HUDEP-2 (cell line): ENCODE data around the gene ANKRD44.

Experiments used
- DNase-seq, 76 experiments: peaks; one replicate each; lab custom pipeline; 2025; ENCODE audit not compliant: unreplicated experiment in 76 of 76; lab: John Stamatoyannopoulos, UW

Gene ANKRD44

DNA sequence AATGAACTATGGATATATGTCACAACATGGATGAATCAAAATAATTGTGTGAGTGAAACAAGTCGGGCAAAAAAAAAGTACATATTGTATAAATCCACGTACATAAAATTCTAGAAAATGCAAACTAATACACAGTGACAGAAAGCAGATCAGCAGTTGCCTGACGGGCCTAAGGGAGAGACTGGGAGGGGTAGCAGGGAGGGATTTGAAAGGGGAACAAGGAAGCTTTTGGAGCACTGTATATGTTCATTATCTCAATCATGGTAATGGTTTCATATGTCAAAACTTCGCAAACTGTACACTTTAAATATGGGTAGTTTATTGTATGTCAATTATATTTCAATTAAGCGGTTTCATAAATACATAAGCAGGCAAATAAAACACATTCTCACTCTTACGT is 153.8 kb downstream of the ANKRD44 start:
- DNase-seq = no peak

DNA sequence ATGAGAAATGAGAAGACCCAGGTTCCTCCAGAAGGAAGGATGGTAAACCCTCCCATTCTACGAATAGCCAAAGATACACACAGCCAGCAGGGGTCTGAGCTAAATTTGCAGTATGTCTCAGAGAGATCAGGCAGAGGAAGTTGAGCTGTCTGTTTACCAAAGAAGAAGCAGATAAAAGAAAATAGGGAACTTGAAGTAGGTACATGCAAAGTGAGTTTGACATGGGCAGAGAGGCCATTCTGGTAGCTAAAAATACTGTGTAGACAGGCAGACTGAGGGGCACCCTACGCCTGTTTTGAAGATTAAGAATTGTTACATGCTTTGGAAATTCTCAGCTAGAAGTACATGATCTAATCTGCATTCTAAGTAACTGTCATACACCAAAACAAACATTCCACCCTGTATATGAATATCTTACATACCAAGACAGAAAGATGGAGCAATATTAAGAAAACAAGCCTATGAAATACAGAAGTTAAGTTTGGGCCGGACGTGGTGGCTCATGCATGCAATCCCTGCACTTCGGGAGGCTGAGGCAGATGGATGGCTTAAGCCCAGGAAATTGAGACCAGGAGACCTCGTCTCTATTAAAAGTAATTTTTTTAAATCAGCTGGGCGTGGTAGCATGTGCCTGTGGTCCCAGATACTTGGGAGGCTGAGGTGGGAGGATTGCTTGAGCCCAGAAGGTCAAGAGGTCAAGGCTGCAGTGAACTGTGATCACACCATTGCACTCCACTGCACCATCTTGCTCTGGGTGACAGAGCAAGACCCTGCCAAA is 157.9 kb downstream of the ANKRD44 start:
- no peak for DNase-seq

DNA sequence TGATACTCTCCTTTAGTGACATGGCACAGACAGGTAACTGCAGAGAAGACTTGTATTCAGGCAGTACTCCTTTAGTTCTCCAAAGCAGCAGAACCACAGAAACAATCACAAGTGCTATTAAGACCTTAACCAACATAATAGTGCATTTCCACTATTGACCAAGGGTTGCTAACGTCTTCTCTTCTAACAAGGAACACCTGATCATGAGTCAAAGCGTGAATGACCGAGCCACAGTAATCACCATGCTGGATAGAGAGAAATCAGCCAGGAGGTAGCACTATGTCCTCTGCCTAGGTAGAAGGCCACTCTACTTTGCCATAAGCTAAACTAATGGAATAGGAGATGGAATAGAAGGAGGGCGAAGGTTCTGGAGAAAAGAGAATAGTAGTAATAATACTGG is 161.0 kb downstream of the ANKRD44 start:
- no peak for DNase-seq

DNA sequence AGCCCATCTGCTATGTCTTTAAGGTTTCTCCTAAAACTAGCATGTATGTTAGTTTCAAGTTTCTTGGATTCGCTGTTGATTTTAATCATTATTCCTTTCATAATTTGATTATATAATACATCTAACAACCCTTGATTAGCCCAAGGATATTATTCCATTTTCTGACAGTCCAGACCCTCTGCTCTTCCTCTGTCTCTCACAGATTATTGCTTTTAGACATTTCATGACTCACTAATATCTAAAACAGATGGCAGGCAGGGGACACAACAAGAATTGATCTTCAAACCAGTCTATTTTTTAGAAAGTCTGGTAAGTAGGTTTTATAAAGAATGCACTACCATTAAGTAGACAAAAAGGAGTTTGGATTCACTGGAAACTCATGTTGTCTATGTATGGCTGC is 162.2 kb downstream of the ANKRD44 start:
- DNase-seq = no peak

DNA sequence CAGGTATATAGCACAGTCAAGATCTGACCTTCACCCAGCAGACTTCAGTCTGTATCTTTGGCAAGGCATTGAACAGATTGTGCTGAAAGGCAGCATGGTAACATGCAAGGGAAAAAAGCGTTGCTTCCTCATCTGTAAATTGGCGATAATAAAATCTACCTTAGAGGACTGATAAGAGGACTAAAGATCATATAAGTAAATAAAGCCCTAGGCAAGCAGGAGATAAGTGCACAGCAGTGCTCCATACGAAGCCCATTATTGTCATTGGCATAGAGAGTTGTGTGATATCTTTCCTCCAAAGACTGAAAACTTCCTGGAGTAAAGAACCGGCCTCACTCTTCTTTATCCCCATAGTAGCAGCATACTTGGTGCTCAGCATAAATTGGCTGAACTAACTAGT is 162.6 kb downstream of the ANKRD44 start:
- no peak for DNase-seq

DNA sequence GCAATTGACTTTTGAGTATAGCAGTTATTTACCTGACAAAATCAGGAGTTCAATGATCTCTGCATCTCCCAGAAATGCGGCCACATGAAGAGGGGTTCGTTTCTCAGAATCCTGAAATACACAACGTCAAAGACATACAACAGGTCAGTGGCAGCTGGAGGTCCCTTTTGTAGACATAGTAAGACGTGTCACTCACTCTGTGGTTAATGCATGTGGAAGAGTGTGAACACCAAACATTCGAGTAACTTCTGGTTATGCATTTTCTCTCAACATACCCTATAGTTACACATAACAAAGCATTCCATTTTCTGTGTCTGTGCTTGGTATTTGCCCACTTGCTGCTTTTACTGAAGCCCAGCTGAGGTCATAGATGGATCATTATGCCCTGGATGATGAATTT is 163.6 kb downstream of the ANKRD44 start:
- no peak for DNase-seq

DNA sequence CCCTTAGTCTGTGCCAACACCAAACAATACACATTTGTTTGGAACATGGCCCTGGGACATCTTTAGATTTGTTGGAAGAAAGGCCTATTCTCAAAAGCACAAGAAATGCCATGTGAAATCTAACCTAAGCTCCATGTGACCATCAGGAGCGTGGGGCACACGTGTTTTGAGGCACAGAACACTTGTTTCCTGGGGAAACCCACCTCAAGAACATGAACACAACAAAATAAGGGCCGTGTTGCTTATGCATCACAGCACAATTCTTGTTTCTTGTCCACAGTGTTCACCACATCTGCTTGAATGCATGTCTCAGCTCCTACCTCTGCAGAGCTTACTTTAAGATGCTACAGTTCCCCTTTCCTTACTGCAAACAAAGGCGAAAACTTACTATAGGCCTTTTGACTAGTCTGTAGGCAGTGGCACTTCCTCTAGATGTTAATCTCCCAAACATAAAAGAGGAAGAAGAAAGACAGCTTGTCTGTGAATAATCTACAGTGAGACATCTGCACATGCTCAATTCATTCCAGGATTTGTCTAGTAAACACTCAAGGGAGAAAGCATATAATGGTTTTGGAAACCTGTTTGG is 165.0 kb downstream of the ANKRD44 start:
- DNase-seq = no peak

DNA sequence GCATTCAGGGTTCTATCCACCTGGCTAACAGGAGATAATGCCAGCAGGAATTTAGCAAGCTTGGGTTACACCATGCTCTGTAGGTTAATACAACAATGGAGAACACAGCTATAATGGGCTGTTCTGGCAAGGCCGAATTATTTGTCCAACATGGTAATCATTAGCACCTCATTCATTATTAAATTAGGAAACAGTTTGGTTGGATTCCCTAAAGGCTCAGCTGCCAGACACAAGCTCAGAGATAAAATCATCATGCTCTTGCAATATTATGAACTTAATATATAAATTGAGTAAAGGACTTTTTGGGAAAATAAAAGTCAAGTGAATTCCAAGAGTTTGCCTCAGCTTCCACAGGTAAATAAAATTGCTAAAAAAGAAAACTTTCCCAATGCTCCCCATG is 166.4 kb downstream of the ANKRD44 start:
- no peak for DNase-seq

DNA sequence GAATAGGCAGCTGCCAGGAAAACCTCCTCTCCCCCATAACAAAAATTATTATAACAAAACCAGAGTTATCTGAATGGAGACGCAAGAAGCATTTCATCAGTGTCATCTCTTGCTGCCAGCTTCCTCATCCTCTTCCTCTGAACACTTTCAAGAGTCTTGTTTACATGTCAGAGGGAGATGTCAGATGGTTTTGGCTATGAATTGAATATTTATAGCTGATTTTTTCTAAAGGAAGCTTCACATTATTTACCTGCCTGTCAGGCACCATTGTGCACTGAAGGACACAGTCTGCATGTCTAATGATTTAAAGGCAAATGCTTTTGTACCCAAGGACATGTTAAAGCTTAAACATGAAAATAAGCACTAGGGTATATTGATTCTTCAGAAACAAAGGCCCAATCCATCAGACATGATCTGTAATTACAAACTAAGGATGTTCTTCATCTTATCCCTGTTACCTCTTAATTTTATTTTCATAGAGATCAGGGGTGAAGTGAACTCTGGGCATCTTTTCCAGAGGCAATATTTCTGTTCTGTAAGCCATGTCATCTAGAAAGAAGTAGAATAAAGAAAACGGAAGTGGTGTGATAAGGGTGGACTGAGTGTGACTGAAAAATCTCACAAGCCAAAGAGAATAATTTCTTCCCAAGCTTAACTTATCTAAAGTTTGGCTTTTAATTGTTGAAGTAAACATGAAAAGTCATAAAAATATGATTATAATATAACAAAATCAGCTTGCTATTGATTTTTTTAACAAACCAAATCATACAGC is 168.7 kb downstream of the ANKRD44 start:
- no peak for DNase-seq

DNA sequence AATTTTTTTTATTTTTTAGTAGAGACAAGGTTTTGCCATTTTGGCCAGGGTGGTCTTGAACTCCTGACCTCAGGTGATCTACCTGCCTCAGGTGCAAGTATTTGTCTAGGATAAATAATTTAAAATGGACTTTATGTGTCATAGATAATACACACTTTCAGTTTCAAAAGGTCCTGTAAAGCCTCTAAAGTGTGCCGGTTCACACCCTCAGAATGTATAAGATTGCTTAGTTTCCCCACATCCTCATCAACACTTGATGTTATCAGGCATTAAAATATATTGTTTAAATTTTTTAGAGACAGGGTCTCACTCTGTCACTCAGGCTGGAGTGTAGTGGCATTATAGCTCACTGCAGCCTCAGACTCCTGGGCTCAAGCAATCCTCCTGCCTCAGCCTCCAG is 170.5 kb downstream of the ANKRD44 start:
- no peak for DNase-seq

DNA sequence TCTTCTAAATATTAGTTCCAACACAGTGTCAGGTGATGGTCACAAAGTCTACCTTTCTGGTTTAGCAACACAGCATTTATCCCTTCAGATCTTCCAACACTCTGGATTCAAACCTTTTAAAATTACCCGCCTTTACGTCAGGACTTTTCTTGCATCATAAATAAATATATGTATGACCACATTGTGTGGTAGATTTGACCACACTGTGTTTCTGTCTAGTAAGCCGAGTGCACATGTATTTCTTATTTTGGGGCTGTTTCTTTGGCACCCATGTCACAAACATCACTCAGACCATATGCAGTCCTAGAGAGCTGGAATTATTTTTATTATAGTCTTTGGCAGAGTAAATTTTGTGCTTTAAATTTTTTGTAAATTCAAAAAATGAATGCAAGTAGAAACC is 172.1 kb downstream of the ANKRD44 start:
- DNase-seq = no peak

DNA sequence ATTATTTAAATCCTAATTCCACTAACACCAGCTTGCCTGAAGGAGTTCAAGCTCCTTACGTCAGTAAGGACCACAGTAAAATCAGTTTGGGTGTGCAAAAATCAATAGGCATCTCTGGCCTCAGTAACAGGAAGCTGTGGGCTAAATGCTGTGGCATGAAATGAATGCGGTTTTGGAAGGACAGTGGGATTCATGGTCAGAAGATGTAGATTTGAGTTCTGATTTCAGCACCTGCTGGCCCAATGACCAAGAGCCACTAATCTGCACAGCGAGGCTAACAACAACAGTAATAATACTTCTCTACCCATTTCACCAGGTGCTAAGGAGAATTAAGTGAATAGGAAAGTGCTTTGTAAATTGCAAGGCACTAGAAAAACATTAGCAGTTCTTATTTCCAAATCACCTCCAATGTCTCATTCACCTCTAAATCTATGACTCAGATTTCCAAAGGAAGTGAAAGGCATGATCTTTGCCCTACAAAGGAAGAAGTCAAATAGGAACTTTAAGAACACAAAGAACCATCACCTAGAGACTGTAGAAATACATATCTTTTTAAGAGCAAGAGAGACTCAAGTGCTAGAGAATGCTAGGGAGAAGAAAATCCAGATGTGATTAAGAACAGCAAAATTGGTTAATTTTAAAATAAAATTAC is 172.6 kb downstream of the ANKRD44 start:
- DNase-seq = no peak

DNA sequence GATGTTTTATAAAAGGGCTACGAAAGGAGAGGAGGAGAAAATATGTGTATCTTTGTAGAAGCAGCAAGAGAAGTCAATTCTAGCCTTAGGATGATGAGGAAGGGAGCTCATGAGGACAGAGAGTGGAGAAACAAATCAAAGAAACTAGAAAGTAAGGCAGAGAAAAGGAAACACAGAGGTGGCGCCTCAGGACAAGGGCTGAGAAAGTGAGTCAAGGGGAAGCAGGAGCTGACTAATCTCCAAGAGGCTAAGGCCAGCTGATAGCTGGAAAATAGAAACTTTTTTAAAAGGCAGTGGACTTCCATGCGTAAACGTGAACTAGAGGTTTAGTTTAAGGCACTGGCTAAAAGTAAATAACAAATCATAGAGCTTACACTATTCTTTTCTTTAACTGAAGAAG is 173.3 kb downstream of the ANKRD44 start:
- no peak for DNase-seq

DNA sequence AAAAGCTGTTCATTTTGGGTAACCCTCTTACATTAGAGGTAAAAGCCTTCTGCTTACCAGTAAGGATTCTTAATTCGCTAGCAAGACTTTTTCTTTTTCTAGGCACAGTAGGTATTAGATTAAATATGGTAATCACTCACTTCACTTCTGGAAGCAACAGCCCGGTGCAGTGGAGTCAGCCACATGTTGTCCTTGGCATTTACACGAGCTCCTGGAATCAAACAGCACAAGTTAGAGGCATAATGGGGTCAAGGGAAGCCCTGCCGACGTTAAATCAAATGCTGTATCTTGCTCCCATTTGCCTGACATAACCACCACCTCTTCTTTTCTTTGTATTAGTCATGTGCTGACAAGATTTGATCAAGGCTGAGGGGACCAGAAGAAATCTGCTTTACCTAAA is 174.1 kb downstream of the ANKRD44 start:
- no peak for DNase-seq

DNA sequence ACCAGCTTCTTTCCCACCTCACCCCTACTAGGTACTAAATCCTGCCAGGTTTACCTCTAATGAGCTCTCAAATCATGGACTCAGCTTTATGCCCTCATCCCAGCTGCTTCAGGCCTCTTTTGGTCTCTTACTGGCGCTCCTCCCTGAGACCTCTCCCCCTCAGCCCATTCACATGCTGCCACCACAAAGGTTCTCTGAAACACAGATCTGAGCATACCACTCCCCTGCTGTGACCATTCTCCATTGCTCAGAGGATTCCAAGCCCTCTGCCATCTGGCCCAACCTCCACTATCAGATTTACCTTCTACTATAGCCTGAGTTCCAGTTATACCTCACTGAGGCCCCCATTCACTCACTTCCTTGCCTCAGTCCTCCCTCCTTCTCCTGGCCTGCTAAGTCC is 174.8 kb downstream of the ANKRD44 start:
- DNase-seq = no peak

DNA sequence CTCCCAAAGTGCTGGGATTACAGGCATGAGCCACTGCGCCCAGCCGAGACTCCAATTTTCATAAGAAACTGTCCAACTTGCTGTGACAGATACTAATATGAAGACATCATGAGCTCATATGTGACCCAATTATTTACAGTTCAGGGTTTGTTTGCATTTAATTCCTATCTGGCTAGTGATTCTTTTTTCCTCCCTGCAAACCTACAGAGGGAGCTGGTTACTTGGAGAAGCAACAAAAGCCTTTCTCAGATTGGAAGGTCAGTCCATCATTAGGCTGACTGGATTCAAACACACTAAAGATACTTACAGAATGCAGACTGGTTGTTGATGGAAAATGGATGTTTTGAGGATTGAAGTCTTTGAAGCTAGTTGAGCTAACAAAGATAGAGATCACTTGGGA is 176.4 kb downstream of the ANKRD44 start:
- DNase-seq = no peak

DNA sequence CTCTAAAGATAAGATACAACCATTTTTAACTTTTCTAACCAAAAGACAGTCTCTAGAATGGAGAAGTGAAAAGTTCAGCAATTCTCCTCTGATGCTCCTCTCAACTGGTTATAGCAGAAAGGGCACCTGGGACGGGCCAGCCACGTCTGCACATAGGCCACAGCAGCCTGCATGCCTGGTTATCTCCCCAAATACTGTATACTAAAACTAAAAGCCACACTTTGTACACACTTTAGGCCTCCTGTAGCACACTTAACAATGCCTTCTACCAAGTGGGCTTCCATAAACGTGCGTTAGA is 179.1 kb downstream of the ANKRD44 start:
- no peak for DNase-seq

DNA sequence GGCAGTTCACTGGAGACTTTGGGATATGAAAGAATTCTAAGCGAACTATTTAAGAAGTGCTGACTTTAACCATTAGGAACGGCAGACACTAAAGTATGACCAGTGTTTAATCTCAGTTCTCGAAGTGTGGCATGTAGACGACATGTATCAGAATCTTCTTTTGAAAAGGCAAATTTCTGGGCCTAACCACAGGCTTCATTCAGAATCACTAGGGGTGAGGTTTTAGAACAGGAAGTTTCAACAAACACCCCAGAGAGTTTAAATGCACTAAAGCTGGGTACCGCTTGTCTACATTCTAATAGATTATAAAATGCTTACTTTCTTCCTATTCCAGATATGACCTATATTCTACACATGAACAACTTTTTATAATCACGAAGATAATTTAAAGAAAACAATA is 180.3 kb downstream of the ANKRD44 start:
- no peak for DNase-seq

DNA sequence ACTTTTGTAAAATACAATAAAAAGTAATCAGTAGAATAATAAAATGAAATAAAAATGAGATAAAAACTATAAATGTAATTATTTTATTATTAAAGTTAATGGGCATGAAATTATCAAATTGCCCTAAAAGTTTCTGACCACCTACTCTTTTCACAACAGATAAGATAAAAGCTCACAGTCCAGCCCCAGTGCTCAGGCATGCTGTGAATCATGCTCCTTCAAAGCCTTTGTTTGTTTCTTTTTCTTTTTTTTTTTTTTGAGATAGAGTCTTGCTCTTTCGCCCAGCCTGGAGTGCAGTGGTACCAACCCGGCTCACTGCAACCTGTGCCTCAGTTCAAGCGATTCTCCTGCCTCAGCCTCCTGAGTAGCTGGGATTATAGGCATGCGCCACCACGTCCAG is 181.7 kb downstream of the ANKRD44 start:
- DNase-seq = no peak

DNA sequence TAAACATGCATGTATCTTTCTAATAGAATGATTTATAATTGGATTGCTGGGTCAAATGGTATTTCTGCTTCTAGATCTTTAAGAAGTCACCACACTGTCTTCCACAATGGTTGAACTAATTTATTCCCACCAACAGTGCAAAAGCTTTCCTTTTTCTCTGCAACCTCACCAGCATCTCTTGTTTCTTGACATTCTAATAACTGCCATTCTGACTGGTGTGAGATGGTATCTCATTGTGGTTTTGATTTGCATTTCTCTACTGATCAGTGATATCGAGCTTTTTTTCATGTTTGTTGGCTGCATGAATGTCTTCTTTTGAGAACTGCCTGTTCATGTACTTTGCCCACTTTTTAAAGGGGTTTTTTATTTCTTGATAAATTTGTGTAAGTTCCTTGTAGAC is 182.5 kb downstream of the ANKRD44 start:
- no peak for DNase-seq

DNA sequence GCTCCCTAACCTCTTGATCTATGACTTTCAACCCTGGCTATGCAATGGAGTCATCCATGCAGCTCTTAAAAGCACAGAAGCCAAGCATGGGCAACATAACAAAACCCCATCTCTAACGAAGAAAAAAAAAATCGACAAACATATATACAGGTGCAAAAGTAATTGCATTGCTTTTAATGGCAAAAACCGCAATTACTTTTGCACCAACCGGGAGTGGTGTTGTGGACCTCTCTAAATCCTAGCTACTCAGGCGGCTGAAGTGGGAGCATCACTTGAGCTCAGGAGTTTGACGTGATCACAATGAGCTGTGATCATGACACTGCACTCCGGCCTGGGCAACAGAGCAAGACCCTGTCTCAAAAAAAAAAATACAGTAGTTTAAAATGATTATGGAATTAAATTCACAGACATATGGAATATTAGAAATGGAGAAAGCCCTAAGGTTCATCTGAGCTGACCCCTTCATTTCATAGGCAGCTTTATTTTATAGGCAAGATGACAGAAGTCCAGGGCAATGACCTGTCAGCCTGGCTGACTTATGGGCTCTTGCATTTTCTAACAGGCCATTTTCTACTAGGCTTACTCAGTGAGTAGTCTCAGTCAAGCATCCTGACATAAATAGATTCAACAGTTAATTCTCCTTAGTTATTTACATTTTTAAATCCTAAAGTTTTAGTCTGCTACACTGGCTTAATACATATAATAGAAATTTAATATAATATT is 183.8 kb downstream of the ANKRD44 start:
- no peak for DNase-seq
